ENCODE results near the gene CDH4.

Gene CDH4

GRCh38 chr20:61251529-61252393 is at the start of gene CDH4:
CDH4 (plus strand) TSS chr20:61252261.
- DNase-seq, result no peak

GRCh38 chr20:61203320-61203719 is 48.7 kb upstream of the CDH4 start:
- no peak for DNase-seq

GRCh38 chr20:61204206-61204605 is 47.9 kb upstream of the CDH4 start:
- DNase-seq, result no peak

GRCh38 chr20:61205769-61206168 is 46.3 kb upstream of the CDH4 start:
- no peak for DNase-seq

DNA sequence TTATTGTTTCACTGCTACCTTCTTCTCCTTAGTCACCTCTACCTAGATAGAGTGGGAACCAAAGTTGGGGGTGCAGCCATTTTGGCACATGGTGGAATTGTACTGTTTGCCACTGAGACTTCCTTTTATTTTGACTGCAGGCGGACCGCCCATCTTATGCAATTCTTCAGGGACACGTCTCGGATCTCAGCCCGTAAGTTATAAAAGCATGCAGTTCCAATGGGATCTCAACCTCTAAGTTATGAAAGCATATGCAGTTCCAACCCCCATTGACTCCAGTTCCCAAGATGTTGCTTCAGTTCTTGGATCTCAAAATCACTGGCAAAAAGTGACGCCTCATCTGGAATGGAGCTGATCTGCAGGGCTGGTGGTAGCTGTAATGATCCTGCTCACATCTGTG is 41.2 kb upstream of the CDH4 start:
- DNase-seq, result no peak

DNA sequence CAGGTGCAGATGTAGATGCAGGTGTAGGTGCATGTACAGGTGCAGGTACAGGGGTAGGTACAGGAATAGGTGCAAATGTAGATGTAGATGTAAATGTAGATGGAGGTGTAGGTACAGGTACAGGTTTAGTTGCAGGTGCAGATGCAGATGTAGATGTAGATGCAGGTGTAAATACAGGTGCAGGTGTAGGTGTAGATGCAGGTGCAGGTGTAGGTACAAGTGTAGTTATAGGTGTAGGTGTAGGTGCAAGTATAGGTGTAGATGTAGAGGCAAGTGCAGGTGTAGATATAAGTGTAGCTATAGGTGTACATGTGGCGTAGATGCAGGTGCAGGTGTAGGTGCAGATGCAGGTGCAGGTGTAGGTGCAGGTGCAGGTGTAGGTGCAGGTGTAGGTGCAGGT is 34.2 kb upstream of the CDH4 start:
- DNase-seq, result no peak

DNA sequence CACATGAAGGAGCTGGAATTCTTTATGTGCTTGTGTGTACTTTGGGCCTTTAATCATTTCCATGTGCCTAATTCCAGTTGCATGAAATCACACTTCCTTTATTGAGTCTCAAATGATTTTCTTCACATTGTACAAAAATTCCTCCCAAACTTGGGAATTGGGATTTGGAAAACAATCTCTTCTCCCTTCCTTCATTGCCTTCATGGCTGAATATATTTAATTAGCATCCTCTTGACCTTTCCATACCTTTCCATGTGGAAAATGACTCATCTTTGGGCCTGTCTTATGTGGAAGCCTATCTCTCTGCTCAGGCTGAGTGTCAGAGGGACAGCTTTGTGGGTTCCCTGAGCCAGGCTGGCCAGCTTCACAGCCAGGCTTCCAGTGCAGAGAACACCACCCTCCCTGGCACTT is 33.0 kb upstream of the CDH4 start:
- DNase-seq, result no peak

DNA sequence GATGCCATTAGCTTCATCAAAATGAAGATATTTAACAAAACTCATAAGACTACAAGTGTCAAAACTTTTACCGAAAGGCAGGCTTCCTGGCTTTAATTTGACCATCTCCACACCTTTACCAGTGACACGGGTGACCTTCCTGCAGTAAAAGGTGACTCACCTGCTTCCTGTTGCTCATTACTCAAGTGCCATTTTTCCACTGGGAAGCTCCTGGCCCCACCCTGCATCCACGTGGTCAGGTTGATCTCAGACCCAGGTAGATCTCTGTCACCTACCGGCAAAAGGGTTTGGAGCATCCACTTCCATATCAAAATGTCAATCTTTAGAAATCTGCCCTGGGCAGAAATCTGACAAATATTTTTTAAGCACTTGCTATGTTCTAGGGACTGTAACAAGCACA is 31.9 kb upstream of the CDH4 start:
- no peak for DNase-seq

GRCh38 chr20:61220626-61221325 is 31.3 kb upstream of the CDH4 start:
- no peak for DNase-seq

GRCh38 chr20:61222699-61223098 is 29.4 kb upstream of the CDH4 start:
- no peak for DNase-seq

- no peak for DNase-seq
Measured at GRCh38 chr20:61223121-61223520, 28.9 kb upstream of the CDH4 start.

- DNase-seq, result no peak
Measured at GRCh38 chr20:61230166-61230565, 21.9 kb upstream of the CDH4 start.

GRCh38 chr20:61233590-61233989 is 18.5 kb upstream of the CDH4 start:
- DNase-seq, result no peak

DNA sequence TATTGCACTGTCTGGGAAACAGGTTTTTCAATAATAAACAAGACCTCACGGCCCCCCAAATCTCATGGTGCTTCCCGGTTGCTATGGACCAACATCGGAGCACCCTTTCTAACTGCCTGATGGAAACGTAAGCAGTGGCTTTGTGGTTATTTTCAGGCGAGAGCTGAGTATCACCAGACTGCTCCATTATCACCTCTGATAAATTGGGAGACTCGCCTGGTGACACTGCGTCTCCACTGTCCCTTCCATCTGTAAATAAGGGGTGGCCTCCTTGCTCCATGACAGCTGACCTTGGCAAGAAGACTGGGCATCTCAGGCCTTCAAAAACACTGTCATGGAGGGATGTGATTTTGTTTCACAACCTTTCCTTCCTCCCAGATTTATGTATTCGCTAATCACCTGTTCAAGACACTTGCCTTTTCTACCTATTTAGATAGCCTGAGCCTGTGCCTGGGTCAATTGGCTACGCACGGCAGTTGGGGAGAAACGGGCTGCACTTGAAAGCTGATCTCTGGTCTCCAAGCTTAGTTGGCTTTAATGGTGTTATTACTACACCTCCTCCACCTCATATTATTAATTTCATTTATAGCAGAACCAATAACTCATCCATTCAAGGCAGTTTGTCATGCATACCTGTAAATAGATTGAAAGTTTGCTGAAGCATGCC is 17.7 kb upstream of the CDH4 start:
- DNase-seq, result no peak

GRCh38 chr20:61236713-61237112 is 15.3 kb upstream of the CDH4 start:
- DNase-seq, result no peak

- DNase-seq, result no peak
Measured at GRCh38 chr20:61238813-61239212, 13.2 kb upstream of the CDH4 start.

DNA sequence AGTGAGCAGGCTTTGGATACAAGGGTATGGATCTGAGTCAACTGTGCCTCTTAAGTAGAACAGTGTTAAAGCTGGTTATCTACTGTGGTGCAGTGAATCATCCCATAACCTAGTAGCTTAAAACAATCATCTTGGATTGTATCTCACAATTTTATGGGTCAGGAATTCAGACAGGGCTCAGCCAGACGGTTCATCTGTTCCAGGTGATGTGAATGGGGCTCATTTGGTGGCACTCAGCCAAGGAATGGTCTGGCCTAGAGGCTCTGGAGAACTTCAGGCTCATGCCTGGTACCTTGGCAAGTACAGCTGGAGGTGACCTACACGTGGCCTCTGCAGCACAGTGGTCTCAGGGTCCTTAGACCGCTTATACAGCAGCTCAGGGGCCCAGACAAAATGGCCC is 11.2 kb upstream of the CDH4 start:
- DNase-seq, result no peak

- DNase-seq, result no peak
Measured at GRCh38 chr20:61244213-61244612, 7.8 kb upstream of the CDH4 start.

- no peak for DNase-seq
Measured at GRCh38 chr20:61246269-61246668, 5.8 kb upstream of the CDH4 start.

- DNase-seq, result no peak
Measured at GRCh38 chr20:61249626-61250025, 2.4 kb upstream of the CDH4 start.

DNA sequence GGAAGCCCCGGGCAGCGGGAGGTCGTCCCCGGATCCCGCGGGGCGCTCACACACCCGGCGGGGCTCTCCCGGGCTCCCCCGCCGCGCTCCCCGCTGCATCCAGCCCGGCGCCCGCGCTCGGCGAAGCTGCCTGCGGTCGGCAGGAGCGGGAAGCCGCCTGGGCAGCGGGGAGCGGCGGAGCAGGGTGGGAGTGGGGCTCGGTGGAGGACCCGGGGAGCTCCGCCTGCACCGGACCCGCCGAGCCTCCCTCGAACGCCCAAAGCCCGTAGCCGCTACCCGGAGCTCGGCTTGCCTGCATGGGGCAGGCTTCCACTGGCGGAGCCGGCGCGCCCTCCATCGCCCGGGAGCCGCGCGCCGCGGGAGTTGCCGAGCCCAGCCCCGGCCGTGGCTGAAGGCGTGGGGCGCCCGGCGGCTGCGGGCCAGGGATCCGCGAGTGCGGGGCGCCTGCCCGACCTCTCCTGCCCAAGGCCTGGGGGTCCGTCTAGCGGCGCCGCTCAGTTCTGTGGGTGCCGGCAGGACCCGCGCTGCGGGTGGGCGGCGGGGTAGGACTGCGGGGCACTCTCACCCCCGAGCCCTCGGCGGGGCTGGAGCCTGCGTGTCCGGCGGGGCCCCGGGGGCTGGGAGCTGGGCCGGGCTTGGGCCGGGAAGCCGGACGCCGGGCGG is 671 bp downstream of the CDH4 start:
- DNase-seq, result no peak

- no peak for DNase-seq
Measured at GRCh38 chr20:61253264-61253639, 1.2 kb downstream of the CDH4 start.
